Fibroblast of mammary gland (primary cell): ENCODE data around the gene TTC21B.

Experiments
- DNase-seq: peaks from one replicate; pipeline ENCODE4 v3.0.0-alpha.2; 2010; ENCODE audit warnings: low read depth
- H3K4me3 ChIP-seq: 2 replicates; pipeline ENCODE4 v1.5.1; 2011; ENCODE audit warnings: low read depth, mild to moderate bottlenecking, low read length, moderate library complexity; ENCODE audit not compliant: control insufficient read depth
- TF ChIP-seq, protein P1 (sequence below): conservative IDR thresholded peaks from 2 replicates; pipeline ENCODE4 v1.5.1; 2011; ENCODE audit warnings: low read depth, low read length, inconsistent platforms; ENCODE audit not compliant: control insufficient read depth, insufficient read depth

TTC21B gene

GRCh38 chr2:165847001-165847400 is 106.6 kb downstream of the TTC21B start:
- TF ChIP-seq, protein P1, sequence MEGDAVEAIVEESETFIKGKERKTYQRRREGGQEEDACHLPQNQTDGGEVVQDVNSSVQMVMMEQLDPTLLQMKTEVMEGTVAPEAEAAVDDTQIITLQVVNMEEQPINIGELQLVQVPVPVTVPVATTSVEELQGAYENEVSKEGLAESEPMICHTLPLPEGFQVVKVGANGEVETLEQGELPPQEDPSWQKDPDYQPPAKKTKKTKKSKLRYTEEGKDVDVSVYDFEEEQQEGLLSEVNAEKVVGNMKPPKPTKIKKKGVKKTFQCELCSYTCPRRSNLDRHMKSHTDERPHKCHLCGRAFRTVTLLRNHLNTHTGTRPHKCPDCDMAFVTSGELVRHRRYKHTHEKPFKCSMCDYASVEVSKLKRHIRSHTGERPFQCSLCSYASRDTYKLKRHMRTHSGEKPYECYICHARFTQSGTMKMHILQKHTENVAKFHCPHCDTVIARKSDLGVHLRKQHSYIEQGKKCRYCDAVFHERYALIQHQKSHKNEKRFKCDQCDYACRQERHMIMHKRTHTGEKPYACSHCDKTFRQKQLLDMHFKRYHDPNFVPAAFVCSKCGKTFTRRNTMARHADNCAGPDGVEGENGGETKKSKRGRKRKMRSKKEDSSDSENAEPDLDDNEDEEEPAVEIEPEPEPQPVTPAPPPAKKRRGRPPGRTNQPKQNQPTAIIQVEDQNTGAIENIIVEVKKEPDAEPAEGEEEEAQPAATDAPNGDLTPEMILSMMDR, result no peak
- no peak overlapping the region for H3K4me3 ChIP-seq
- no peak for DNase-seq

DNA sequence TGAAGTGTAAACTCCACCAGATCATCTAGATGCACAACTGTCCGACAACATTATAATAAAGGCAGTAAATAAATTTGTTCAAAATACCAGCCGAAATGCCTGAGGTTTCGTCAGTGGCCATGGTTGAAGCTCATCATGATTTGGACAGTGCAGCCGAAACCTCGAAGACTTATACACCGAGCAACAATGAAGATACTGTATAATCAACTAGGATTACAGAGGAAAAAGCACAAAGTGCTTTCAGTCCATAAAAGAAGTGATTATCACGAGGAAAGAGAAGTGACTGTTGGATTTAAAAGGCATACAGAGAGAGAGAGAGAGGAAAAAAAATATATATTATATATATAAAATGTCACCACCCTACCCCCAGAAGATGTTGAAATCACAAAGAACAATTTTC is 107.5 kb downstream of the TTC21B start:
- TF ChIP-seq, protein P1, result no peak
- no peak overlapping the region for H3K4me3 ChIP-seq

GRCh38 chr2:165844216-165844615 is 109.4 kb downstream of the TTC21B start:
- DNase-seq, result no peak
- TF ChIP-seq, protein P1, result no peak
- no peak overlapping the region for H3K4me3 ChIP-seq

More for the DNA sequence above, 107.5 kb downstream of the TTC21B start:
- no peak for DNase-seq

DNA sequence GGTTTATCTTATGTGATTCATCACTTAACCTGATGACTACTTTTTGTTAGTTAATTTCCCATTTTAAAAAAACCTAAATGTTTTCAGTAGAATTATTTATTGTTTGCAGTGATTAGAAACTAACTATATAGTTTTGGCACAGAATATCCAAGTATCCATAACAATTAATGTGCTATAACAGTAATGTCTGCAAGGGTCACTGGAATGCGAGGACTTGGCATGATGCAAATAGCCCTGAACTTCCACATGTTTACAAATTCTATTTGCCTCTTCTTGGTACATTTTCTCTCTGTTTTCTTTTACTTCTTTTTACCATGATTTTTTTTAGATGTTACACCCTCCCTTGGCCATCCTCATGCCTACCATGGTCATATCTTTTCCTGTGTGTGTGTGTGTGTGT is 110.2 kb downstream of the TTC21B start:
- no peak for DNase-seq
- H3K4me3 ChIP-seq, result no peak overlapping the region
- TF ChIP-seq, protein P1, result no peak

GRCh38 chr2:165840333-165840958 is 113.1 kb downstream of the TTC21B start:
- H3K4me3 ChIP-seq, result no peak overlapping the region
- DNase-seq, result no peak
- TF ChIP-seq, protein P1, result no peak

DNA sequence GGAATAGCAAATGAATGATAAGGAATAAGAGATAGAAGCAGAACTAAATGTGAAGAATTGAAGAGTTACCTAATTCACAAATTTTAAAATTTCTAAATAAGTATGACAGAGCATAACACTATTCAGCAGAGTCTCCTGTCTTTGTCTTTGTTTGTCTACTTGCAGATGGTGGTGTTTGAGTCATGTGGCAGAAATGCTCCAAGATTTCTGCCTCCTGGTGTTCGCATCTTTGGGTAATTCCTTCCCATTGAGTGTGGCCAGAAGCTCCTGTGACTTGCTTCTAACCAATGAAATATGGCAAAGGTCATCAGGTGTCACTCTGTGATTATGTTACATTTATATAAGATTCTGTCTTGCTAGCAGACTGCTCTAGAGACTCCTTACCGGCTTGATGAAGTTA is 114.0 kb downstream of the TTC21B start:
- H3K4me3 ChIP-seq, result no peak overlapping the region
- TF ChIP-seq, protein P1, result no peak
- peak; percentile 34 for DNase-seq

GRCh38 chr2:165837122-165837521 is 116.5 kb downstream of the TTC21B start:
- H3K4me3 ChIP-seq, result no peak overlapping the region
- peak; percentile 66 for DNase-seq
- TF ChIP-seq, protein P1, result no peak
